Body of pancreas (tissue), 4 donors: ENCODE data around the gene CLDN19. TPM values are rescaled to one million over a fixed set of nuclear protein-coding genes. Genes with fewer than 3 reads are reported as not detected.
"Not testable (repeated sequence)": the region's sequence is repeated elsewhere in the genome, so short reads cannot be mapped to it uniquely, and the experiment has no call there.

Source experiments
- ATAC-seq: fragments of 150-250 bp; one replicate; pipeline ENCODE4 v1.9.1; 2016
- DNase-seq, 4 donors: peaks; one replicate each; pipeline ENCODE4 v3.0.0-alpha.2; 2019
- H3K27ac ChIP-seq, 4 donors: fragments of 200-600 bp; sonication (generic); 1 replicate in 3 of 4; 2 replicates in 1 of 4; pipeline versions ENCODE4 v1.5.1 to v1.6.1; 2016 to 2019; ENCODE audit warnings: mild to moderate bottlenecking in 1 of 4, mixed read lengths in 1 of 4, moderate library complexity in 1 of 4
- H3K27me3 ChIP-seq, 2 donors: fragments of 200-600 bp; sonication (generic); one replicate each; pipeline ENCODE4 v1.6.0; 2016; ENCODE audit warnings: mild to moderate bottlenecking in 1 of 2
- H3K36me3 ChIP-seq, 2 donors: fragments of 200-600 bp; sonication (generic); replicated peaks in 1 of 2; 2 replicates each; pipeline ENCODE4 v1.5.1; 2016; ENCODE audit warnings: low read depth in 2 of 2; ENCODE audit not compliant: insufficient read depth in 1 of 2
- H3K4me1 ChIP-seq: fragments of 200-600 bp; sonication (generic); one replicate; pipeline ENCODE4 v1.6.0; 2016
- H3K4me3 ChIP-seq, 2 donors: fragments of 200-600 bp; sonication (generic); 1 replicate in 1 of 2; 2 replicates in 1 of 2; pipeline ENCODE4 v1.5.1; 2016 to 2019
- H3K9me3 ChIP-seq, 3 donors: fragments of 200-600 bp; sonication (generic); 1 replicate in 2 of 3; 2 replicates in 1 of 3; pipeline ENCODE4 v1.5.1; 2016
- CTCF ChIP-seq, 7 experiments: fragments of 450-650 bp in 4 of 7; fragments of 200-600 bp in 3 of 7; sonication (generic) in 3 of 7; IDR thresholded peaks; one replicate each; pipeline ENCODE4 v1.5.1; 2016 to 2019; ENCODE audit warnings: antibody characterized with exemption in 7 of 7
- POLR2A ChIP-seq, 3 donors: fragments of 450-650 bp; IDR thresholded peaks; one replicate each; pipeline ENCODE4 v1.6.1; 2016; ENCODE audit warnings: antibody characterized with exemption in 3 of 3, mild to moderate bottlenecking in 2 of 3
- WGBS, 2 donors: methylation state at CpG; one replicate each; pipeline ENCODE4 v1.1.5; 2017; 5-methylcytosine and 5-hydroxymethylcytosine counted together
- intact Hi-C: fragments of 100-400 bp; cut with DNase I; formaldehyde crosslinking; loops from one replicate; pipeline ENCODE4 v1.15.1; 2023
- total RNA-seq, 2 donors: library from RNA; depleted of rRNA; stranded (reverse); fragments of >200 nt; gene quantifications; one replicate each; pipeline ENCODE4 v1.1.0, GENCODE V29; 2016

The CLDN19 gene
- total RNA-seq, 2 donors from 2014 or later = not detected

- no peak for ATAC-seq
- DNase-seq = no peak
- intact Hi-C loops = no loop called here
- 75 to 78% methylated on average over 6 of the region's 6 CpGs for WGBS, 2 donors
- H3K4me3 ChIP-seq = no peak overlapping the region
- H3K27ac ChIP-seq = no peak overlapping the region
- H3K27me3 ChIP-seq = no peaks in the 10 kb centered on the region
- H3K36me3 ChIP-seq = no peaks in the 10 kb centered on the region
- no peak for TF ChIP-seq POLR2A (IDR thresholded peaks at IDR 0.05)
- no peak for TF ChIP-seq CTCF (IDR thresholded peaks at IDR 0.05)
- H3K9me3 ChIP-seq = no peaks in the 10 kb centered on the region
- peaks cover 3% of the 10 kb centered on the region for H3K4me1 ChIP-seq
Observed at GRCh38 chr1:42723511-42723910, 16.5 kb downstream of the CLDN19 start.

GRCh38 chr1:42722403-42722802 is 17.6 kb downstream of the CLDN19 start:
- intact Hi-C loops = not testable (repeated sequence)

GRCh38 chr1:42721926-42722325 is 18.1 kb downstream of the CLDN19 start:
- H3K36me3 ChIP-seq = no peaks in the 10 kb centered on the region
- H3K9me3 ChIP-seq = no peaks in the 10 kb centered on the region
- H3K27ac ChIP-seq = no peak overlapping the region
- H3K4me3 ChIP-seq = no peak overlapping the region
- TF ChIP-seq POLR2A (IDR thresholded peaks at IDR 0.05) (no peak), CTCF (IDR thresholded peaks at IDR 0.05) (no peak)
- H3K4me1 ChIP-seq = peaks cover 3% of the 10 kb centered on the region
- no peaks in the 10 kb centered on the region for H3K27me3 ChIP-seq
- intact Hi-C loops = no loop called here
- DNase-seq = no peak
- ATAC-seq = no peak
- 91 to 93% methylated on average over 3 of the region's 3 CpGs for WGBS, 2 donors

More at GRCh38 chr1:42722403-42722802, 17.6 kb downstream of the CLDN19 start:
- WGBS, 2 donors = 75 to 100% methylated on average over 1 to 2 of the region's 2 CpGs
- DNase-seq, H3K27ac ChIP-seq, H3K36me3 ChIP-seq, H3K27me3 ChIP-seq, H3K9me3 ChIP-seq, H3K4me3 ChIP-seq, ATAC-seq, H3K4me1 ChIP-seq: not testable (repeated sequence)

- WGBS, 2 donors = 77 to 100% methylated on average over 1 of the region's 1 CpG
- Histone ChIP-seq H3K4me1 (peaks cover 3% of the 10 kb centered on the region), H3K9me3 (no peaks in the 10 kb centered on the region), H3K36me3 (no peaks in the 10 kb centered on the region), H3K27me3 (no peaks in the 10 kb centered on the region), H3K27ac (no peak overlapping the region), H3K4me3 (no peak overlapping the region)
- ATAC-seq (no peak), DNase-seq (peak in 1 of 4 donors; percentile 17)
- TF ChIP-seq CTCF (IDR thresholded peaks at IDR 0.05) (no peak), POLR2A (IDR thresholded peaks at IDR 0.05) (no peak)
- intact Hi-C loops = no loop called here
Observed at GRCh38 chr1:42720868-42721267, 19.2 kb downstream of the CLDN19 start.

- H3K27me3 ChIP-seq, H3K27ac ChIP-seq, DNase-seq, H3K4me1 ChIP-seq, H3K36me3 ChIP-seq, intact Hi-C loops, H3K4me3 ChIP-seq, ATAC-seq, H3K9me3 ChIP-seq: not testable (repeated sequence)
Observed at GRCh38 chr1:42714441-42714840, 25.6 kb downstream of the CLDN19 start.

GRCh38 chr1:42713293-42713692 is 26.7 kb downstream of the CLDN19 start:
- ATAC-seq = no peak
- Histone ChIP-seq H3K27ac (no peak overlapping the region), H3K4me3 (no peak overlapping the region), H3K4me1 (no peaks in the 10 kb centered on the region), H3K27me3 (no peaks in the 10 kb centered on the region), H3K36me3 (peaks cover 0 to 2% of the 10 kb centered on the region in 2 donors), H3K9me3 (no peaks in the 10 kb centered on the region)
- DNase-seq = no peak
- no peak for TF ChIP-seq CTCF (IDR thresholded peaks at IDR 0.05)
- TF ChIP-seq POLR2A (IDR thresholded peaks at IDR 0.05) = no peak
- intact Hi-C loops = no loop called here

GRCh38 chr1:42712808-42713207 is 27.2 kb downstream of the CLDN19 start:
- H3K36me3 ChIP-seq, intact Hi-C loops, H3K4me1 ChIP-seq, H3K4me3 ChIP-seq, H3K9me3 ChIP-seq, DNase-seq, H3K27ac ChIP-seq, ATAC-seq, H3K27me3 ChIP-seq: not testable (repeated sequence)
- whole genome bisulfite sequencing, 2 donors = 73 to 79% methylated on average over 3 of the region's 3 CpGs
